Bronchial epithelial cell (primary cell): ENCODE results near the gene TLX3. TPM values are rescaled to one million over a fixed set of nuclear protein-coding genes. Genes with fewer than 3 reads are reported as not detected.

ENCODE experiments used
- DNase-seq: peaks from one replicate; pipeline ENCODE4 v3.0.0-alpha.2; 2010; ENCODE audit warnings: low read depth
- FAIRE-seq: peaks from 2 replicates; lab custom pipeline; 2011; peaks lifted over from hg19 to GRCh38; lab: Jason Lieb, UNC
- H3K27me3 ChIP-seq: 2 replicates; pipeline ENCODE4 v1.5.1; 2011; ENCODE audit warnings: low read length; ENCODE audit not compliant: control insufficient read depth, insufficient read depth
- H3K36me3 ChIP-seq: 2 replicates; pipeline ENCODE4 v1.5.1; 2011; ENCODE audit warnings: low read length; ENCODE audit not compliant: control insufficient read depth, insufficient read depth
- H3K4me3 ChIP-seq: 2 replicates; pipeline ENCODE4 v1.5.1; 2011; ENCODE audit warnings: mild to moderate bottlenecking, low read depth, low read length, control low read depth
- total RNA-seq: library from RNA; depleted of rRNA; stranded (reverse); fragments of >200 nt; gene quantifications from 2 replicates; pipeline ENCODE4 v1.2.1, GENCODE V29; 2014
- TF ChIP-seq, protein P1 (sequence below): IDR thresholded peaks from 2 replicates; pipeline ENCODE4 v1.5.1; 2011; ENCODE audit warnings: mild to moderate bottlenecking, moderate library complexity, low read length, control low read depth, inconsistent platforms; ENCODE audit not compliant: insufficient read depth, severe bottlenecking

Gene TLX3
- total RNA-seq, 1 donor from 2014 or later: not detected

GRCh38 chr5:171311322-171312077, 2.5 kb downstream of the TLX3 start:
- Histone ChIP-seq H3K27me3 (peaks cover 77% of the 10 kb centered on the region), H3K36me3 (no peaks in the 10 kb centered on the region), H3K4me3 (no peak overlapping the region)
- TF ChIP-seq, protein P1, sequence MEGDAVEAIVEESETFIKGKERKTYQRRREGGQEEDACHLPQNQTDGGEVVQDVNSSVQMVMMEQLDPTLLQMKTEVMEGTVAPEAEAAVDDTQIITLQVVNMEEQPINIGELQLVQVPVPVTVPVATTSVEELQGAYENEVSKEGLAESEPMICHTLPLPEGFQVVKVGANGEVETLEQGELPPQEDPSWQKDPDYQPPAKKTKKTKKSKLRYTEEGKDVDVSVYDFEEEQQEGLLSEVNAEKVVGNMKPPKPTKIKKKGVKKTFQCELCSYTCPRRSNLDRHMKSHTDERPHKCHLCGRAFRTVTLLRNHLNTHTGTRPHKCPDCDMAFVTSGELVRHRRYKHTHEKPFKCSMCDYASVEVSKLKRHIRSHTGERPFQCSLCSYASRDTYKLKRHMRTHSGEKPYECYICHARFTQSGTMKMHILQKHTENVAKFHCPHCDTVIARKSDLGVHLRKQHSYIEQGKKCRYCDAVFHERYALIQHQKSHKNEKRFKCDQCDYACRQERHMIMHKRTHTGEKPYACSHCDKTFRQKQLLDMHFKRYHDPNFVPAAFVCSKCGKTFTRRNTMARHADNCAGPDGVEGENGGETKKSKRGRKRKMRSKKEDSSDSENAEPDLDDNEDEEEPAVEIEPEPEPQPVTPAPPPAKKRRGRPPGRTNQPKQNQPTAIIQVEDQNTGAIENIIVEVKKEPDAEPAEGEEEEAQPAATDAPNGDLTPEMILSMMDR: no peak
- no peak for DNase-seq
- FAIRE-seq: no peak

DNA sequence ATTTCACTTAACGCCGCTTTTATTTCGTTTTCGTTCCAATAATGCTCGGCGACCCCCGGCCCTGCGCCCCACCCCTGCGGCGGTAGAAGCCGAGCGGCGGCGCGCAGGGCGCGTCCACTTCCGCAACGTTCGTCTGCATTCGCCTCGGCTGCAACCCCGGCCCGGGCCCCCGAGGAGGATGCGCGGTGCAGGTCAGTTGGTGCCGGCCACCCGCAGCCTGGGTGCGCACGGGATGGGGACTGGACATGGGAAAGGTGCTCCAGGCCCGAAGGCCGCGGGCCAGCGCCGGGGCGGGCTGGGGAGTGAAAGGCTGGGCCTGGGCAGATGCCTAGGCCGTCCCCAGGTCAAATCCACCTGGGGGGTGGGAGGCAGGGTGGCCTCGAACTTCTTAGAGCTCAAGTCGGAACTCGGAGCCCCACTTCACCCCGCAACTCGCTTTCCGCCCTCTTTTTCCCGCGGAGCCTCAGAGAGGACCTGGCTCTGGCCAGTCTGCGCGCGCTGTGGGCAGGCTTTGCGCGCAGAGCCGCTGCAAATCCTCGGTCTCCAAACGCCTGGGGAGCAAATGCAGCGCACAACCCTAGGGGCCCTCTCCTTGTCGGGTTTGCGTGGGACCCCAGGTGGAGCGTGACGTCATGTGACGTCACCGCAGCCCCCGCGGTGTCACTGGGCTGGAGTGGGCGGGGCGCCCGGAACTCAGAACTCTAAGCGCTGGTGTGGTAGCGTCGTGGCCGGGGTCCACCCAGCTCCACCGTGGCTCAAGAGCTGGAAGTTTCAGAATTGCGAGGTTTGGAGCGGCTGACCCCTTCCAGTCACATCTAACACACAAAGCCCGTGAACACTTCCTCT, 3.3 kb downstream of the TLX3 start:
- no peaks in the 10 kb centered on the region for H3K36me3 ChIP-seq
- H3K27me3 ChIP-seq: peaks cover 76% of the 10 kb centered on the region

GRCh38 chr5:171313481-171314206, 4.6 kb downstream of the TLX3 start:
- TF ChIP-seq, protein P1: no peak
- Histone ChIP-seq H3K4me3 (no peak overlapping the region), H3K27me3 (peaks cover 76% of the 10 kb centered on the region), H3K36me3 (no peaks in the 10 kb centered on the region)
- no peak for DNase-seq
- no peak for FAIRE-seq

More for the DNA sequence above, 3.3 kb downstream of the TLX3 start:
- TF ChIP-seq, protein P1: no peak
- H3K4me3 ChIP-seq: no peak overlapping the region
- FAIRE-seq: no peak
- DNase-seq: no peak

- Histone ChIP-seq H3K27me3 (peaks cover 73% of the 10 kb centered on the region), H3K4me3 (no peak overlapping the region), H3K36me3 (no peaks in the 10 kb centered on the region)
- DNase-seq: no peak
- TF ChIP-seq, protein P1: no peak
- FAIRE-seq: no peak
Measured at GRCh38 chr5:171314728-171315385, 5.8 kb downstream of the TLX3 start.

DNA sequence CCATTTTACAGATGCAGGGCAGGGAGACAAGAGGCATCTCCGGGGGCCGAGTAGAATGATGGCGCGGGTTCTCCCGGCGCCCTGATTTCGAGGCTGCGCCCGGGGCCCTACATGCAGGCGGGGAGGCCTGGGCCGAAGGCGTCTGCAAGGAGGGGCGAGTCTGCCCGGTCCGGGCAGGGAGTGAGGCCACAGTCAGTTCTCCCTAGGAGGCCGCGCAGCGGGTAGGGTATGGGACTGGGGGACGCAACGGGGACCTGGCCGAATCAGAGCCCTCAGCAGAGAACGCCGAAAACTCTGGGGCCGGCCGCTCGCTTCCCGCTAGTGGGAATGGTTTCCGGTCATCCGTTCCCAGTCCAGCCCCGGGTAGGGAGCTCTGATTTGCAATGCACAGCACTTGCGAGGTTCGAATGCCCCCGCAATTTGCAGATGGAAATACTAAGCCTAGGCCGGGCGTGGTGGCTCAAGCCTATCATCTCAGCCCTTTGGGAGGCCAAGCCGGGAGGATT, 6.4 kb downstream of the TLX3 start:
- Histone ChIP-seq H3K4me3 (no peak overlapping the region), H3K27me3 (peaks cover 73% of the 10 kb centered on the region), H3K36me3 (no peaks in the 10 kb centered on the region)
- FAIRE-seq (no peak), DNase-seq (no peak)
- TF ChIP-seq, protein P1: no peak
